HepG2 (cell line): Measurements from ENCODE around the gene AGER. TPM values are rescaled to one million over a fixed set of nuclear protein-coding genes. Genes with fewer than 3 reads are reported as not detected.

Experiments used
- CCAR2 ChIP-seq: fragments of 200-400 bp; formaldehyde crosslinking; optimal IDR thresholded peaks from 2 replicates; pipeline ENCODE3; 2018; ENCODE audit warnings: low read depth, mild to moderate bottlenecking, low read length, moderate library complexity
- CSRNP2 ChIP-seq: sonication (generic); formaldehyde crosslinking; conservative IDR thresholded peaks from 2 replicates; pipeline ENCODE4 v1.8.0; 2022; ENCODE audit warnings: low read depth, missing genetic modification reagents
- DBP ChIP-seq: sonication (generic); formaldehyde crosslinking; IDR thresholded peaks from 2 replicates; pipeline ENCODE4 v1.4.0; 2020; ENCODE audit warnings: missing genetic modification reagents; ENCODE audit errors: not compliant biosample characterization
- FOSL1 ChIP-seq: sonication (generic); formaldehyde crosslinking; IDR thresholded peaks from 2 replicates; pipeline ENCODE4 v1.9.0; 2021; ENCODE audit warnings: missing genetic modification reagents, borderline replicate concordance
- HIC2 ChIP-seq: sonication (generic); formaldehyde crosslinking; IDR thresholded peaks from 2 replicates; pipeline ENCODE4 v1.9.0; 2022; ENCODE audit warnings: low read depth, missing genetic modification reagents
- IKZF5 ChIP-seq: IDR thresholded peaks from 2 replicates; pipeline ENCODE4 v1.6.1; 2018; ENCODE audit warnings: missing genetic modification reagents, mild to moderate bottlenecking, missing compliant biosample characterization
- MAF1 ChIP-seq: sonication (generic); formaldehyde crosslinking; IDR thresholded peaks from 2 replicates; pipeline ENCODE4 v1.5.0; 2020; ENCODE audit warnings: missing genetic modification reagents, borderline replicate concordance
- SRY ChIP-seq: sonication (generic); formaldehyde crosslinking; IDR thresholded peaks from 2 replicates; pipeline ENCODE4 v1.8.0; 2022; ENCODE audit warnings: mild to moderate bottlenecking, missing genetic modification reagents
- TCF12 ChIP-seq, 2 experiments: fragments of 450-650 bp in 1 of 2; sonication (generic) in 1 of 2; formaldehyde crosslinking in 1 of 2; IDR thresholded peaks; 2 replicates each; pipeline versions ENCODE4 v1.6.1 to v1.8.0; 2017 to 2022; ENCODE audit warnings: antibody characterized with exemption in 1 of 2, mild to moderate bottlenecking in 1 of 2, missing genetic modification reagents in 1 of 2, moderate library complexity in 1 of 2
- THAP9 ChIP-seq: sonication (generic); formaldehyde crosslinking; IDR thresholded peaks from 2 replicates; pipeline ENCODE4; 2020; ENCODE audit warnings: missing genetic modification reagents, mild to moderate bottlenecking, borderline replicate concordance
- WIZ ChIP-seq: sonication (generic); formaldehyde crosslinking; IDR thresholded peaks from 2 replicates; pipeline ENCODE4 v1.5.1; 2020; ENCODE audit warnings: mild to moderate bottlenecking, missing genetic modification reagents
- ZNF512B ChIP-seq: sonication (generic); formaldehyde crosslinking; IDR thresholded peaks from 2 replicates; pipeline ENCODE4 v1.5.1; 2020; ENCODE audit warnings: missing genetic modification reagents, mild to moderate bottlenecking, borderline replicate concordance
- ZNF576 ChIP-seq: sonication (generic); formaldehyde crosslinking; IDR thresholded peaks from 2 replicates; pipeline ENCODE4 v1.4.0; 2020; ENCODE audit warnings: mild to moderate bottlenecking, missing genetic modification reagents
- polyA plus RNA-seq, 8 experiments: library from polyadenylated mRNA; depleted of rRNA in 3 of 8; stranded (reverse) in 7 of 8; unstranded in 1 of 8; fragments of >200 nt; fragmentation: Illumina TruSeq in 4 of 8; extraction: Trizol in 4 of 8; gene quantifications; 2 replicates each; pipeline versions ENCODE4 v1.2.1 to v1.2.3, GENCODE V29; 2011 to 2016; ENCODE audit warnings: low read depth in 4 of 8, missing spikeins in 1 of 8, mixed read lengths in 1 of 8; ENCODE audit not compliant: insufficient read depth in 1 of 8
- total RNA-seq, 5 experiments: library from RNA; depleted of rRNA; stranded (reverse); fragments of >200 nt; fragmentation: Illumina TruSeq; extraction: Trizol; gene quantifications; 2 replicates each; pipeline ENCODE4 v1.2.3, GENCODE V29; 2016; ENCODE audit warnings: low read depth in 1 of 5

Gene AGER
- total and polyA plus RNA-seq, 2 of the 13 experiments (the other 11 are each of a cell fraction or from before 2014, with no cell fraction given), result 1.9 to 5.1 TPM

- TF ChIP-seq TCF12 (IDR thresholded peaks at IDR 0.05) (no peak), TCF12 (CRISPR knock-in tag; IDR thresholded peaks at IDR 0.05) (no peak), ZNF512B (no peak; the same call in 1 of the 2 replicates), SRY (CRISPR knock-in tag) (no peak), IKZF5 (CRISPR knock-in tag) (no peak), FOSL1 (no peak), WIZ (CRISPR knock-in tag) (peak; percentile 41; the same call in 1 of the 2 replicates), CCAR2 (no peak), THAP9 (CRISPR knock-in tag) (no peak), ZNF576 (CRISPR knock-in tag) (no peak), DBP (CRISPR knock-in tag) (no peak), HIC2 (CRISPR knock-in tag) (no peak), CSRNP2 (CRISPR knock-in tag) (no peak), MAF1 (CRISPR knock-in tag) (no peak)
These were observed 8.7 kb downstream of the AGER start (continued) for GRCh38 chr6:32175322-32175710.
